Measurements from ENCODE around the gene ANP32B.
"Not testable (repeated sequence)": the region's sequence is repeated elsewhere in the genome, so short reads cannot be mapped to it uniquely, and the experiment has no call there.

ANP32B gene

GRCh38 chr9:97982683-97983588, at the start of gene ANP32B:
TSS of gene ANP32B (plus strand) at chr9:97983341. CDS start at chr9:97983556, 215 bp downstream.
- peak; percentile 98 for DNase-seq (ENCODE audit: low read depth)

- DNase-seq (ENCODE audit: low read depth), result no peak
Measured at GRCh38 chr9:97934321-97935115, 48.6 kb upstream of the ANP32B start.

- no peak for DNase-seq (ENCODE audit: low read depth)
Measured at GRCh38 chr9:97935276-97935675, 47.9 kb upstream of the ANP32B start.

GRCh38 chr9:97936998-97937397, 46.1 kb upstream of the ANP32B start:
- DNase-seq (ENCODE audit: low read depth), result no peak

- DNase-seq (ENCODE audit: low read depth), result no peak
Measured at GRCh38 chr9:97938081-97938644, 45.0 kb upstream of the ANP32B start, which contains the start of gene HEMGN. TSS of gene HEMGN (minus strand) at chr9:97938172. CDS start at chr9:97938136, 36 bp downstream.

GRCh38 chr9:97940233-97940632, 42.9 kb upstream of the ANP32B start:
- DNase-seq (ENCODE audit: low read depth), result no peak

GRCh38 chr9:97940741-97941140, 42.4 kb upstream of the ANP32B start:
- no peak for DNase-seq (ENCODE audit: low read depth)

- no peak for DNase-seq (ENCODE audit: low read depth)
Measured at GRCh38 chr9:97941323-97941722, 41.8 kb upstream of the ANP32B start.

GRCh38 chr9:97943308-97943855, 39.8 kb upstream of the ANP32B start:
- no peak for DNase-seq (ENCODE audit: low read depth)

GRCh38 chr9:97944612-97945011, 38.5 kb upstream of the ANP32B start:
- DNase-seq (ENCODE audit: low read depth), result no peak

GRCh38 chr9:97945470-97945869, 37.7 kb upstream of the ANP32B start:
- DNase-seq (ENCODE audit: low read depth), result not testable (repeated sequence)

GRCh38 chr9:97947094-97947493, 36.0 kb upstream of the ANP32B start:
- DNase-seq (ENCODE audit: low read depth), result not testable (repeated sequence)

- not testable (repeated sequence) for DNase-seq (ENCODE audit: low read depth)
Measured at GRCh38 chr9:97950873-97951272, 32.3 kb upstream of the ANP32B start.

GRCh38 chr9:97954550-97954989, 28.6 kb upstream of the ANP32B start:
- DNase-seq (ENCODE audit: low read depth), result peak; percentile 36

GRCh38 chr9:97956331-97956730, 26.8 kb upstream of the ANP32B start:
- no peak for DNase-seq (ENCODE audit: low read depth)

GRCh38 chr9:97958812-97959511, 24.2 kb upstream of the ANP32B start:
- no peak for DNase-seq (ENCODE audit: low read depth)

- DNase-seq (ENCODE audit: low read depth), result no peak
Measured at GRCh38 chr9:97959585-97959984, 23.6 kb upstream of the ANP32B start.

- not testable (repeated sequence) for DNase-seq (ENCODE audit: low read depth)
Measured at GRCh38 chr9:97960678-97961328, 22.3 kb upstream of the ANP32B start.

GRCh38 chr9:97961361-97961760, 21.8 kb upstream of the ANP32B start:
- DNase-seq (ENCODE audit: low read depth), result no peak

- DNase-seq (ENCODE audit: low read depth), result no peak
Measured at GRCh38 chr9:97962136-97962535, 21.0 kb upstream of the ANP32B start.

- DNase-seq (ENCODE audit: low read depth), result no peak
Measured at GRCh38 chr9:97962575-97962974, 20.6 kb upstream of the ANP32B start.

Measured in stimulated activated CD4-positive, alpha-beta T cell treated with anti-CD3 and anti-CD28 coated beads, Interleukin-2, amount 100 ng/mL, for 4 hours (primary cell).